AG09319 (cell line): ENCODE measurements around the gene CRB3.

Experiments used
- DNase-seq: peaks from one replicate; pipeline ENCODE4 v3.0.0-alpha.2; 2010; ENCODE audit warnings: low read depth; ENCODE audit errors: extremely low read depth
- TF ChIP-seq, protein P1 (sequence below): IDR thresholded peaks from 2 replicates; pipeline ENCODE4 v1.5.1; 2011; ENCODE audit warnings: low read depth, mild to moderate bottlenecking, inconsistent platforms, low read length, moderate library complexity

The CRB3 gene

DNA sequence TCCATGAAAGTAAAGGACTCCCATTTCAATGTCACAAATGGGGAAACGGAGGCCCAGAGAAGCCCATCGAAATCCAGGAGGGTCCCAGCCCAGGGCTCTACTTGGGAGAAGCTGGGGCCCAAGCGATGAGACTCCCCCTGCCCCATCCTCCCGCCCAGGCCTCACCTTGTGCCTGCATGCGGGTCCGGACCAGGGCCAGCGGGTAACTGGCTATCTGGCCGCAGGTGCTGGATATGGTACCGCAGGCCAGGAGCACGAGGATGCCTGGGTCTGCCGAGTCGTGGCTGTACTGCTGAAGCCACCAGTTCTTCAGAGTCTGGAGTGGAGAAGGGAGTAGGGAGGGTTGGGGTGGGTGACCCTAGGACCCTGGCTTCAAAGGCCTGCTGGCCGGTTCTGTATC is 20.1 kb upstream of the CRB3 start:
- no peak for DNase-seq
- TF ChIP-seq, protein P1, sequence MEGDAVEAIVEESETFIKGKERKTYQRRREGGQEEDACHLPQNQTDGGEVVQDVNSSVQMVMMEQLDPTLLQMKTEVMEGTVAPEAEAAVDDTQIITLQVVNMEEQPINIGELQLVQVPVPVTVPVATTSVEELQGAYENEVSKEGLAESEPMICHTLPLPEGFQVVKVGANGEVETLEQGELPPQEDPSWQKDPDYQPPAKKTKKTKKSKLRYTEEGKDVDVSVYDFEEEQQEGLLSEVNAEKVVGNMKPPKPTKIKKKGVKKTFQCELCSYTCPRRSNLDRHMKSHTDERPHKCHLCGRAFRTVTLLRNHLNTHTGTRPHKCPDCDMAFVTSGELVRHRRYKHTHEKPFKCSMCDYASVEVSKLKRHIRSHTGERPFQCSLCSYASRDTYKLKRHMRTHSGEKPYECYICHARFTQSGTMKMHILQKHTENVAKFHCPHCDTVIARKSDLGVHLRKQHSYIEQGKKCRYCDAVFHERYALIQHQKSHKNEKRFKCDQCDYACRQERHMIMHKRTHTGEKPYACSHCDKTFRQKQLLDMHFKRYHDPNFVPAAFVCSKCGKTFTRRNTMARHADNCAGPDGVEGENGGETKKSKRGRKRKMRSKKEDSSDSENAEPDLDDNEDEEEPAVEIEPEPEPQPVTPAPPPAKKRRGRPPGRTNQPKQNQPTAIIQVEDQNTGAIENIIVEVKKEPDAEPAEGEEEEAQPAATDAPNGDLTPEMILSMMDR, result no peak

DNA sequence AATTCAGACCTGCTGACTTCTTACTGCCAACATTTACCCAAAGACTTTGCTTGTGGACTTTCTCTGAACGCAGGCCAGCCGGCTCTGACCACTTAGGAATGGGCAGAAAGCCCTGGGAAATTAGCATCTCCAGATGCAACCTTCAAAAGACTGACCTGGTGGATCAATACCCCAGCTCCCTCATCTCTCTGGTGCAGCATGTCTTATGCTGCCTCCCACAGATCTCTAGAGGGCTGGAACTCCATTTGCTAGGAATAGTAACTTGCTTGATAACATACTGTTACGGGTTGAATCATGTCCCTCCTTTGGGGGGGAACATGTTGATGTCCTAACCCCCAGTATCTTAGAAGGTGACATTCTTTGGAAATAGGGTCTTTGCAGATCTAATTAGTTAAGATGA is 17.6 kb upstream of the CRB3 start:
- DNase-seq, result no peak
- TF ChIP-seq, protein P1, result no peak

DNA sequence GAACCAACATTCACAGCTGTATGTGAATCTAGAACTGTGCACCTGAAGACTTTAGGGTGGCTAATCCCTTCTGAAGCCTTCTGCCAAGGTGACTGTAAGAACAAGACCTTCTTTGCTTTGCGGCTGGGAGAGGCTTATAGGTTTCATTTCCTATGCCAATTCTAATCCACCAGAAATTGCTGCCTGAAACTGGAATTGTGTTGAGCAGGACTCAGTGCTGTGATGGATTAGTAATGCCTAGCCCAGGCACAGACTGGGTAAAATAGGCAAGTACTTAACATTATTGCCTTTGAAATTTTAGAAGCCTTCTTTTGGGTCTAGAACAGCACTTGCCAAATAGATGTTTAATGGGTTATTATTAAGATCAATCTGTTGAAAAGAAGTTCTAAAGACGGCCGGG is 16.0 kb upstream of the CRB3 start:
- no peak for DNase-seq
- TF ChIP-seq, protein P1, result no peak

GRCh38 chr19:6450166-6450565 is 13.9 kb upstream of the CRB3 start:
- TF ChIP-seq, protein P1, result no peak
- no peak for DNase-seq

- DNase-seq, result no peak
- TF ChIP-seq, protein P1, result no peak
Observed at GRCh38 chr19:6451583-6452222, 12.4 kb upstream of the CRB3 start.

DNA sequence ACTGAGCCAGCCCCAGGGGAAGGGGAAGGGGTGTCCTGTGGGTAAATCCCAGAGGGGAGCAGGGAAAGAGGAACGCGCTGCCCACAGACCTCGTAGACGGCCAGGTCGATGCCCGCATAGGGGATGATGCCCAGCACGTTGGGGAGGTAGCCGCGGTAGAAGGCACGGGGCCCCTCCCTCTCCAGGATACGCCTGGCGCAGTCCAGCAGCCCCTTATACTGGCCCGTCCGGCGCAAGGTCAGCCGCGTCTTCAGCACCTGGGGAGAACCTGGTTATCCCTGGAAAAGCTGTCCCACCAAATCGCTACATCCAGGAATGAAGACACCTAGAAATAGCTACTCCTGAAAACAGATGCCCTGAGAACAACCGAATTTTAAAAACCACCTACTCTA is 11.9 kb upstream of the CRB3 start:
- TF ChIP-seq, protein P1, result no peak
- DNase-seq, result no peak

DNA sequence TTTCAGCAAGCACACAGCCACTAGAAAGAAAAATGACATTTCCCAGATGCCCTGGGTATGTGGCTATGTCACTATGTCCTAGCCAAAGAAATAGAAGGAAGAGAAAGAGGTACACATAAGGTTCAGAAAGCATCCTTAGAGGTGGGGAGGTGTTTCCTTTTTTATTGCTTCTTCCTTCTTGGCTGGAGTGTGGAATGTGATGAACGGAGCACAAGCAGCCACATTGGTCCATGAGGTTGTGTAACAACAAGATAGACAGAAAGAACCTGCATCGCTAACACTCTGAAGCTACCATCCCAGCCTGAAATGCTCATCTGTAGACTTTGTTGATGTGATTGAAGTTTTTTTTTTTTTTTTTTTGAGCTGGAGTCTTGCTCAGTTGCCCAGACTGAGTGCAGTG is 11.2 kb upstream of the CRB3 start:
- TF ChIP-seq, protein P1, result no peak
- no peak for DNase-seq
